Keratinocyte (primary cell): ENCODE data around the gene GPATCH1. TPM values are rescaled to one million over a fixed set of nuclear protein-coding genes. Genes with fewer than 3 reads are reported as not detected.

Experiments
- DNase-seq: peaks from one replicate; pipeline ENCODE4 v3.0.0-alpha.2; 2011; ENCODE audit warnings: low read depth, missing footprints, low spot score
- FAIRE-seq: peaks from 2 replicates; lab custom pipeline; 2011; peaks lifted over from hg19 to GRCh38; lab: Jason Lieb, UNC
- H2AFZ ChIP-seq: 2 replicates; pipeline ENCODE4 v1.6.0; 2012; ENCODE audit warnings: low read length, control low read depth, inconsistent platforms; ENCODE audit not compliant: control insufficient read depth
- H3K27ac ChIP-seq: 2 replicates; pipeline ENCODE4 v1.5.1; 2011; ENCODE audit warnings: low read length; ENCODE audit not compliant: control insufficient read depth, insufficient read depth
- H3K27me3 ChIP-seq: 3 replicates; pipeline ENCODE4 v1.6.0; 2011; ENCODE audit warnings: low read length; ENCODE audit not compliant: control insufficient read depth, insufficient read depth; ENCODE audit errors: extremely low read depth
- H3K36me3 ChIP-seq, 2 experiments: 2 replicates in 1 of 2; 3 replicates in 1 of 2; pipeline ENCODE4 v1.5.1; 2011; ENCODE audit warnings: low read length in 2 of 2, mild to moderate bottlenecking in 1 of 2; ENCODE audit not compliant: control insufficient read depth in 2 of 2, insufficient read depth in 2 of 2; ENCODE audit errors: extremely low read depth in 1 of 2
- H3K4me1 ChIP-seq: 3 replicates; pipeline ENCODE4 v1.5.1; 2011; ENCODE audit warnings: low read length; ENCODE audit not compliant: control insufficient read depth, insufficient read depth; ENCODE audit errors: extremely low read depth
- H3K4me2 ChIP-seq: 3 replicates; pipeline ENCODE4 v1.6.0; 2011; ENCODE audit warnings: low read depth, low read length; ENCODE audit not compliant: control insufficient read depth, insufficient read depth; ENCODE audit errors: extremely low read depth
- H3K4me3 ChIP-seq, 3 experiments: fragments of 200-600 bp in 1 of 3; sonication (generic) in 1 of 3; 2 replicates in 2 of 3; 3 replicates in 1 of 3; pipeline ENCODE4 v1.5.1; 2011 to 2016; ENCODE audit warnings: low read length in 3 of 3, mild to moderate bottlenecking in 3 of 3, control low read depth in 2 of 3, inconsistent platforms in 1 of 3, low read depth in 1 of 3, mixed read lengths in 1 of 3, mixed run types in 1 of 3, moderate library complexity in 1 of 3; ENCODE audit not compliant: control insufficient read depth in 2 of 3, insufficient read depth in 2 of 3; ENCODE audit errors: extremely low read depth in 1 of 3
- H3K79me2 ChIP-seq: 2 replicates; pipeline ENCODE4 v1.6.0; 2012; ENCODE audit warnings: low read length; ENCODE audit not compliant: control insufficient read depth, insufficient read depth
- H3K9ac ChIP-seq: 3 replicates; pipeline ENCODE4 v1.6.0; 2011; ENCODE audit warnings: low read length; ENCODE audit not compliant: control insufficient read depth, insufficient read depth; ENCODE audit errors: extremely low read depth
- H3K9me1 ChIP-seq: 3 replicates; pipeline ENCODE4 v1.6.0; 2011; ENCODE audit warnings: low read length; ENCODE audit not compliant: control insufficient read depth, insufficient read depth; ENCODE audit errors: extremely low read depth
- H3K9me3 ChIP-seq: 2 replicates; pipeline ENCODE4 v1.5.1; 2012; ENCODE audit warnings: low read depth, low read length; ENCODE audit not compliant: control insufficient read depth
- H4K20me1 ChIP-seq: 3 replicates; pipeline ENCODE4 v1.6.0; 2011; ENCODE audit warnings: low read length; ENCODE audit not compliant: control insufficient read depth, insufficient read depth; ENCODE audit errors: extremely low read depth
- EZH2 ChIP-seq: IDR thresholded peaks from one replicate; pipeline ENCODE4 v1.6.1; 2012; ENCODE audit warnings: inconsistent platforms, mild to moderate bottlenecking, low read length, moderate library complexity
- dilution Hi-C: fragments of 300-500 bp; cut with MboI; formaldehyde crosslinking; loops from one replicate; pipeline ENCODE4 v1.7.0; 2020; ENCODE audit warnings: low sequenced_read_pairs; ENCODE audit not compliant: extremely low pct_ligation_motif_present
- polyA plus RNA-seq, 5 experiments: library from polyadenylated mRNA; depleted of rRNA in 3 of 5; stranded (reverse) in 3 of 5; stranded (forward) in 1 of 5; unstranded in 1 of 5; fragments of >200 nt; gene quantifications; 1 replicate in 1 of 5; 2 replicates in 3 of 5; 3 replicates in 1 of 5; pipeline versions ENCODE4 v1.2.1 to v1.2.3, GENCODE V29; 2011 to 2012; ENCODE audit warnings: missing spikeins in 2 of 5, low read depth in 1 of 5, low replicate concordance in 1 of 5
- TF ChIP-seq, protein P1 (sequence below), 3 experiments: IDR thresholded peaks in 1 of 3; conservative IDR thresholded peaks in 1 of 3; optimal IDR thresholded peaks in 1 of 3; 2 replicates in 2 of 3; 3 replicates in 1 of 3; pipeline versions ENCODE3 to v1.5.1; 2011; ENCODE audit warnings: low read length in 3 of 3, mild to moderate bottlenecking in 3 of 3, moderate library complexity in 2 of 3, control low read depth in 1 of 3, inconsistent platforms in 1 of 3; ENCODE audit not compliant: insufficient read depth in 2 of 3; ENCODE audit errors: extremely low read depth in 1 of 3

Gene GPATCH1
- polyA plus RNA-seq, 1 donor (not counting 4 experiments of a cell fraction or from before 2014, with no cell fraction given), result 5.8 TPM

DNA sequence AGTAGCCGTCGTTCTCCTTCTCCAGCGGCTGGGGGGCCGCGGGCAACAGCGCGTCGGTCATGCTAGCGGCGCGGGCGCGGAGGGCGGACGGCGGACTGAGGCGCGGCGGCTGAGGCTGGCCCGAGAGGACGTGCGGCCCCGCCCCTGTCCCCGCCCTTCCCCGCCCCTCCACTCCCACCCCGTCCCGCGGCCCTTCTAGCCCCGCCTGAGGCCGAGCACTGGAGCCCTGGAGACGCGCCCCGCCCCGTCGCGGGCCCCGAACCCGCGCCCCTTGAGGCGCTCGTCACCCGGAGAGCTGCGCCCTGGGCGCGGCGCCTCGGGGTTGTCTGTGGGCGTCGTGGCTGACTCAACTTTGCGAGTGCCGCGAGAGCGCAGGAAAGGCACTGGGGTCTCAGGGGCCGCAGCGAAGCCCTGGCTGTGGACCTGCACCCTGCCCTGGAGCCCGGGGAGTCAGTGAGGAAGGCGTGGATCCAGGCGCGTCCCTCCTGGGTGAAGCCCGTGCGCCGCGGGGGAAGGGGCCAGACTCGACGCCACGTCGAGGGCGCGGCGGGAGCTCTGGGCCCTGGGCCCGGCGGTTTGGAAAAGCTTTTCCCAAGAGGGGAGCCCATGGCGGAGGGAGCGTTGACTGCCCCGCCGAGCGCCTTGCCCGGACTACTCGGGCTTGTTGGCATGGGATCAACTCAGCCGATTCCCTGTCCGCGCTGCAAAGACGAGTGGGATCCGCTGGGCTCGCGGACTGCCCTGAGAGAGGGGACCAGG is 16.0 kb upstream of the GPATCH1 start, which contains the start of gene RHPN2:
RHPN2 (minus strand) TSS at position 97 of the 759 bp plus-strand sequence; CDS start at position 61, 36 bp downstream.
- no peak for TF ChIP-seq EZH2
- TF ChIP-seq, protein P1, sequence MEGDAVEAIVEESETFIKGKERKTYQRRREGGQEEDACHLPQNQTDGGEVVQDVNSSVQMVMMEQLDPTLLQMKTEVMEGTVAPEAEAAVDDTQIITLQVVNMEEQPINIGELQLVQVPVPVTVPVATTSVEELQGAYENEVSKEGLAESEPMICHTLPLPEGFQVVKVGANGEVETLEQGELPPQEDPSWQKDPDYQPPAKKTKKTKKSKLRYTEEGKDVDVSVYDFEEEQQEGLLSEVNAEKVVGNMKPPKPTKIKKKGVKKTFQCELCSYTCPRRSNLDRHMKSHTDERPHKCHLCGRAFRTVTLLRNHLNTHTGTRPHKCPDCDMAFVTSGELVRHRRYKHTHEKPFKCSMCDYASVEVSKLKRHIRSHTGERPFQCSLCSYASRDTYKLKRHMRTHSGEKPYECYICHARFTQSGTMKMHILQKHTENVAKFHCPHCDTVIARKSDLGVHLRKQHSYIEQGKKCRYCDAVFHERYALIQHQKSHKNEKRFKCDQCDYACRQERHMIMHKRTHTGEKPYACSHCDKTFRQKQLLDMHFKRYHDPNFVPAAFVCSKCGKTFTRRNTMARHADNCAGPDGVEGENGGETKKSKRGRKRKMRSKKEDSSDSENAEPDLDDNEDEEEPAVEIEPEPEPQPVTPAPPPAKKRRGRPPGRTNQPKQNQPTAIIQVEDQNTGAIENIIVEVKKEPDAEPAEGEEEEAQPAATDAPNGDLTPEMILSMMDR (optimal IDR thresholded peaks at IDR 0.05 in 1 of 3, IDR thresholded peaks at IDR 0.05 in 1 of 3, conservative IDR thresholded peaks at IDR 0.05 in 1 of 3; ENCODE audit: extremely low read depth in 1 of 3, insufficient read depth in 2 of 3, low read length in 3 of 3), result no peak
- H2AFZ ChIP-seq, result peak within 1 kb of the TSS; percentile 63
- H3K27ac ChIP-seq, result no peak within 1 kb of the TSS
- peak within 1 kb of the TSS; percentile 73 for H3K4me2 ChIP-seq
- peak within 1 kb of the TSS; percentile 61 for H3K9ac ChIP-seq
- peaks cover 5% of the 10 kb centered on the region for H4K20me1 ChIP-seq
- dilution Hi-C loops, result no loop called here
- peaks cover 7% of the 10 kb centered on the region for H3K4me1 ChIP-seq
- no peaks in the 10 kb centered on the region for H3K9me3 ChIP-seq
- peak within 1 kb of the TSS; percentile 55 to 63 (median 57) for H3K4me3 ChIP-seq
- H3K36me3 ChIP-seq, result no peaks in the 10 kb centered on the region
- peaks cover 14% of the 10 kb centered on the region for H3K79me2 ChIP-seq
- DNase-seq, result no peak
- FAIRE-seq, result no peak
- no peaks in the 10 kb centered on the region for H3K9me1 ChIP-seq
- no peaks in the 10 kb centered on the region for H3K27me3 ChIP-seq

DNA sequence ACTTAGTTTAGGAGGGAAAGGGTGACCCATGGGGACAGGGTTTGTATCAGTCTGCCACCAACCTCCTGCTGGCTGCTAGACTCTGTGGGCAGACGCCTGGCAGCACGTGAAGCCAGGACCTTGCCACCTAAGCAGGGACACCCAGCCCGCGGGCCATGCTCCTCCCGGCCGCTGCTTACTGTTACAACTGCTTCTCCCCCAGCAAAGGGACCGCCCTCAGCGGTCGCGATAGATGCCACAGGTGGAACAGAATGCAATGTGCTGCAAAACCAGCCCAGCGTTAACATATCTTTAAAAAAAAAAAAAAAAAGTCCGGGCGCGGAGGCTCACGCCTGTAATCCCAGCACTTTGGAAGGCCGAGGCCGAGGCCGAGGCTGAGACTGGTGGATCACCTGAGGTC is 14.4 kb upstream of the GPATCH1 start:
- Histone ChIP-seq H3K79me2 (peaks cover 11% of the 10 kb centered on the region), H3K27me3 (no peaks in the 10 kb centered on the region), H3K4me1 (peaks cover 7% of the 10 kb centered on the region), H3K4me3 (no peak overlapping the region), H3K27ac (no peak overlapping the region), H3K9ac (no peak overlapping the region), H3K4me2 (no peak overlapping the region), H4K20me1 (peaks cover 5% of the 10 kb centered on the region), H2AFZ (no peak overlapping the region), H3K36me3 (no peaks in the 10 kb centered on the region), H3K9me3 (no peaks in the 10 kb centered on the region), H3K9me1 (no peaks in the 10 kb centered on the region)
- no peak for TF ChIP-seq EZH2
- no peak for DNase-seq
- dilution Hi-C loops, result no loop called here
- FAIRE-seq, result no peak
